ENCODE results near the gene FAAP20. TPM values are rescaled to one million over a fixed set of nuclear protein-coding genes. Genes with fewer than 3 reads are reported as not detected.

FAAP20 gene
- total and polyA plus RNA-seq, 9 of the 15 experiments (the other 6 are each of a cell fraction or from before 2014, with no cell fraction given), result 0.58 to 143 (median 9.9) TPM

GRCh38 chr1:2189459-2190425 is 4.8 kb downstream of the FAAP20 start (continued):
- TF ChIP-seq EZH2 (IDR thresholded peaks at IDR 0.05; ENCODE audit: borderline replicate concordance, low read depth, low read length) (no peak), SIX5 (IDR thresholded peaks at IDR 0.05; ENCODE audit: borderline replicate concordance in 1 of 2, insufficient read depth in 1 of 2, low read depth in 1 of 2, low read length in 2 of 2) (no peak), XRCC5 (IDR thresholded peaks at IDR 0.05; ENCODE audit: low read depth, low read length) (0 out of 2 replicates have a peak, but pooled peaks have one; percentile 12), SREBF1 (IDR thresholded peaks at IDR 0.05; ENCODE audit: borderline replicate concordance, low read depth, low read length) (no peak), RNF2 (IDR thresholded peaks at IDR 0.05) (no peak), KDM2B (CRISPR knock-in tag; IDR thresholded peaks at IDR 0.05) (peak; percentile 15; the same call in 1 of the 2 replicates), DMBX1 (CRISPR knock-in tag; IDR thresholded peaks at IDR 0.05; ENCODE audit: borderline replicate concordance) (no peak), ZNF318 (IDR thresholded peaks at IDR 0.05; ENCODE audit: borderline replicate concordance in 1 of 2, low read depth in 1 of 2) (peak in 1 of 2 experiments; percentile 92; a peak in 2 of 4 replicates), ZNF280A (IDR thresholded peaks at IDR 0.05; ENCODE audit: low read depth, partially characterized antibody) (no peak), U2AF1 (optimal IDR thresholded peaks at IDR 0.05; ENCODE audit: low read depth, low read length) (no peak), KDM4B (IDR thresholded peaks at IDR 0.05; ENCODE audit: borderline replicate concordance in 2 of 2, low read depth in 1 of 2) (no peak; a peak in 1 of 4 replicates)
